Mesendoderm (in vitro differentiated cells): ENCODE data around the gene PIAS4.
A peak's percentile ranks its signal among the peaks of the same experiment; 100 is the strongest.

Source experiments
- DNase-seq: peaks from one replicate; pipeline ENCODE4 v3.0.0; 2013
- H2AK5ac ChIP-seq: 2 replicates; pipeline ENCODE4 v1.6.1; 2013; ENCODE audit warnings: low read length, inconsistent platforms
- H2BK120ac ChIP-seq: 2 replicates; pipeline ENCODE4 v1.6.1; 2013; ENCODE audit warnings: low read depth, mild to moderate bottlenecking, low read length, moderate library complexity, mixed read lengths
- H2BK15ac ChIP-seq: replicated peaks from 2 replicates; pipeline ENCODE4 v1.6.1; 2013; ENCODE audit warnings: low read depth, mild to moderate bottlenecking, moderate library complexity
- H2BK5ac ChIP-seq: 2 replicates; pipeline ENCODE4 v1.6.1; 2013; ENCODE audit warnings: low read length, inconsistent platforms
- H3K18ac ChIP-seq: 2 replicates; pipeline ENCODE4 v1.6.1; 2013; ENCODE audit warnings: mild to moderate bottlenecking, low read length, mixed read lengths
- H3K23ac ChIP-seq: one replicate; pipeline ENCODE4 v1.6.1; 2013; ENCODE audit warnings: low read length
- H3K27ac ChIP-seq: 2 replicates; pipeline ENCODE4 v1.5.1; 2013; ENCODE audit warnings: low read depth, mild to moderate bottlenecking, inconsistent platforms, low read length, moderate library complexity
- H3K27me3 ChIP-seq: 2 replicates; pipeline ENCODE4 v1.6.1; 2013; ENCODE audit warnings: low read length, control low read depth, mild to moderate bottlenecking, inconsistent platforms; ENCODE audit not compliant: insufficient read depth, poor library complexity
- H3K36me3 ChIP-seq: 2 replicates; pipeline ENCODE4 v1.6.1; 2013; ENCODE audit warnings: low read length, inconsistent platforms; ENCODE audit not compliant: control insufficient read depth, insufficient read depth
- H3K4ac ChIP-seq: one replicate; pipeline ENCODE4 v1.6.1; 2013; ENCODE audit warnings: low read depth, mild to moderate bottlenecking, low read length, moderate library complexity
- H3K4me1 ChIP-seq: 2 replicates; pipeline ENCODE4 v1.6.1; 2013; ENCODE audit warnings: low read depth, low read length, inconsistent platforms; ENCODE audit not compliant: control insufficient read depth
- H3K4me2 ChIP-seq: 2 replicates; pipeline ENCODE4 v1.6.1; 2013; ENCODE audit warnings: low read length
- H3K4me3 ChIP-seq: 2 replicates; pipeline ENCODE4 v1.5.1; 2013; ENCODE audit warnings: mild to moderate bottlenecking, low read length
- H3K56ac ChIP-seq: one replicate; pipeline ENCODE4 v1.6.1; 2013; ENCODE audit warnings: low read length
- H3K79me1 ChIP-seq: 2 replicates; pipeline ENCODE4 v1.6.1; 2013; ENCODE audit warnings: low read length, inconsistent platforms
- H3K79me2 ChIP-seq: 2 replicates; pipeline ENCODE4 v1.6.1; 2013; ENCODE audit warnings: mild to moderate bottlenecking, low read length; ENCODE audit not compliant: control insufficient read depth, insufficient read depth
- H3K9ac ChIP-seq: 2 replicates; pipeline ENCODE4 v1.6.1; 2013; ENCODE audit warnings: low read length, inconsistent platforms
- H4K5ac ChIP-seq: one replicate; pipeline ENCODE4 v1.6.1; 2013; ENCODE audit warnings: low read length
- H4K8ac ChIP-seq: one replicate; pipeline ENCODE4 v1.6.1; 2013; ENCODE audit warnings: low read depth, mild to moderate bottlenecking, control low read depth, low read length, moderate library complexity
- WGBS: extraction: QIAGEN DNeasy Blood & Tissue Kit; methylation state at CpG from one replicate; pipeline ENCODE4 v1.1.7; 2013; ENCODE audit warnings: low lambda C conversion rate, missing lambda C conversion rate; ENCODE audit not compliant: insufficient coverage; ENCODE audit errors: extremely low coverage; 5-methylcytosine and 5-hydroxymethylcytosine counted together

Gene PIAS4

DNA sequence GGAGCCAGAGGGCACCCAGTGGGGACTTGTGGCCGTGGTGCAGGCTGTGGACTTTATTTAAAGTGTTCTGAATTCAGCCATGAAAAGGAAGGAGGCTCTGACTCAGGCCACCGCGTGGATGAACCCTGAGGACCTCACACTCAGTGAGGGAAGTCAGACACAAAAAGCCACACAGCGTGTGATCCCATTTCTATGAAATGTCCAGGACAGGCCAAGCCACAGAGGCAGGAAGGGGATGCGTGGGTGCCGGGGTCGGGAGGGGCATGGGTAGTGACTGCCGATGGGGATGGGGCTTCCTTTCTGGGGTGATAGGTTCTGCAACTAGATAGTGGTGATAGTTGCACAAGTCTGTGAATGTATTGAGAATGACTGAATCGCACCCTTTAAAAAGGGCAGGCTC lies 67.8 kb downstream of the PIAS4 start:
- no peak for DNase-seq
- no peaks in the 10 kb centered on the region for H3K27me3 ChIP-seq
- no peak overlapping the region for H2BK120ac ChIP-seq
- H3K4me1 ChIP-seq, result peaks cover 2% of the 10 kb centered on the region
- no peak overlapping the region for H3K27ac ChIP-seq
- no peak overlapping the region for H2AK5ac ChIP-seq
- H3K79me1 ChIP-seq, result no peaks in the 10 kb centered on the region
- no peaks in the 10 kb centered on the region for H3K36me3 ChIP-seq
- H2BK15ac ChIP-seq, result no peak overlapping the region
- no peak overlapping the region for H3K9ac ChIP-seq
- no peak overlapping the region for H4K8ac ChIP-seq
- no peak overlapping the region for H3K18ac ChIP-seq
- H3K56ac ChIP-seq, result no peak overlapping the region
- H3K23ac ChIP-seq, result no peak overlapping the region
- no peak overlapping the region for H4K5ac ChIP-seq
- H3K4me2 ChIP-seq, result no peak overlapping the region
- no peak overlapping the region for H3K4me3 ChIP-seq
- H3K4ac ChIP-seq, result no peak overlapping the region
- no CpG with 5 or more reads among the region's 9 CpGs for WGBS
- no peak overlapping the region for H2BK5ac ChIP-seq
- H3K79me2 ChIP-seq, result no peaks in the 10 kb centered on the region

DNA sequence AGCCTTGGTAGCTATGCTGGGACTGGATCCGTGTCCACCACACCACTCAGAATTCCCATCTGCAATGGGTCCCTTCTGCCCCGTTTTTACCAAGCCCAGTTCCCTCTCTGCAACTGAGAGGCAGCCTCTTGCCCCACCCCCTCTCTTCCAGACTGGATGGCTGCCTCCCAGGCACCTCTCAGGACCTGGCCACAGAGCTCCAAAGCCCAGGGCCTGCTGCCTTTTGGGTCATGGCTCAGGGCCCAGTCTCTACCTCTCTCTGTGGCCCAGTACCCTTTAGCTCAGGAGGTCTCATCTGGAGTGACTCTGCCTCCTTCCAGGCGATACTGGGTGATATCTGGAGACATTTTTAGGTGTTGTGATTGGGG lies 69.5 kb downstream of the PIAS4 start:
- H3K4me2 ChIP-seq, result no peak overlapping the region
- H3K23ac ChIP-seq, result no peak overlapping the region
- H3K4me3 ChIP-seq, result no peak overlapping the region
- no peak overlapping the region for H4K8ac ChIP-seq
- DNase-seq, result no peak
- peaks cover 2% of the 10 kb centered on the region for H3K4me1 ChIP-seq
- no peaks in the 10 kb centered on the region for H3K79me1 ChIP-seq
- H3K79me2 ChIP-seq, result no peaks in the 10 kb centered on the region
- no peak overlapping the region for H2BK5ac ChIP-seq
- no peak overlapping the region for H2BK120ac ChIP-seq
- no peak overlapping the region for H3K4ac ChIP-seq
- WGBS, result no CpG with 5 or more reads among the region's 3 CpGs
- H4K5ac ChIP-seq, result no peak overlapping the region
- no peaks in the 10 kb centered on the region for H3K36me3 ChIP-seq
- H3K56ac ChIP-seq, result peak overlapping the region; percentile 28
- no peak overlapping the region for H2AK5ac ChIP-seq
- H3K9ac ChIP-seq, result peak overlapping the region; percentile 16
- no peak overlapping the region for H3K18ac ChIP-seq
- H3K27ac ChIP-seq, result no peak overlapping the region
- H2BK15ac ChIP-seq, result no peak overlapping the region
- H3K27me3 ChIP-seq, result no peaks in the 10 kb centered on the region

DNA sequence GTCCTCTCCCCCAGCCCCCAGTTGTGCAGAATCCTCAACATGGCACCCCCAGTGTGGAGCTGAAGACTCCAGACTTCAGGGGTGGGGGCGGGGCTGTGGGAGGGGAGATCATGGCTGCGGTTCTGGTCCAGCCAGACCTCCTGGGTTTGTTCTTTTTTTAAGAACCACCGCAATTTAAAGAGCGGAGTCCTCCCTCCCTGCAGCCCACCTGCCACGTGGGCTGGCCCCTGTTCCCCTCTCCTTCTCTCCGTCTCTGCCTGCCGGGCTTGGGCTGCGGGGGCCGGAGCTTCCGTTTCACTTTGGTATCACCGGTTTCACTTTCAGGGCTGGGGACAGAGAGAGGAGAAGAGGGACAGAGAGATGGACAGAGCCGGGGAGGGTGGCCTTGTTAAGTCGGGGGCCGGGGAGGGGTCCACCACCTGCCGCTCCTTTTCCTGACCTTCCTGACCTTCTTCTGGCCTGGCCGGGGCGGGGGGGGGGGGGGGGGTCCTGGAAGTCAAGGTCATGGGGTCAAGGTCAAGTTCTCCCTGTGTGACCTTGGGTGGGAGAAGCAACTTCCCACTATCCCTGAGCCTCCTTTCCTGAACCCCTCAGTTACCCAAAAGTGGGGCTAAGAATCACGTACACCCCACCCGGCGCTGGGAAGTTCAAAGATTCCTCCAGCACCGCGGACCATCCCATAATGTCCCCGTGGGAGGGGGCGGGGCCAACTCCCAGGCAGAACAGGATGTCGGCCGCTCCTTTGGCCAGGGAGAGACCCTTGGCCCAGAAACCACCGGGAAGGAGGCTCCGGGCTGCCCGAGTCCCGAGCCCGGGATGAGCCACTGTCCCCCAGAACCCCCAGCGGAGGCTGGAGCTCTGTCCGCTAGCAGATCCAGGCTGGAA lies 70.5 kb downstream of the PIAS4 start:
- H2AK5ac ChIP-seq, result no peak overlapping the region
- H3K27me3 ChIP-seq, result no peaks in the 10 kb centered on the region
- no peak overlapping the region for H3K18ac ChIP-seq
- no peak overlapping the region for H3K27ac ChIP-seq
- peaks cover 2% of the 10 kb centered on the region for H3K4me1 ChIP-seq
- peak overlapping the region; percentile 5 for H3K4ac ChIP-seq
- no peak overlapping the region for H3K4me2 ChIP-seq
- no peak overlapping the region for H3K9ac ChIP-seq
- H2BK120ac ChIP-seq, result no peak overlapping the region
- DNase-seq, result peak; percentile 39
- no CpG with 5 or more reads among the region's 33 CpGs for WGBS
- no peak overlapping the region for H3K23ac ChIP-seq
- no peaks in the 10 kb centered on the region for H3K79me1 ChIP-seq
- H3K79me2 ChIP-seq, result no peaks in the 10 kb centered on the region
- no peak overlapping the region for H4K5ac ChIP-seq
- H2BK5ac ChIP-seq, result no peak overlapping the region
- H3K36me3 ChIP-seq, result no peaks in the 10 kb centered on the region
- H2BK15ac ChIP-seq, result peak overlapping the region; percentile 14
- H4K8ac ChIP-seq, result no peak overlapping the region
- peak overlapping the region; percentile 36 for H3K56ac ChIP-seq
- H3K4me3 ChIP-seq, result no peak overlapping the region

DNA sequence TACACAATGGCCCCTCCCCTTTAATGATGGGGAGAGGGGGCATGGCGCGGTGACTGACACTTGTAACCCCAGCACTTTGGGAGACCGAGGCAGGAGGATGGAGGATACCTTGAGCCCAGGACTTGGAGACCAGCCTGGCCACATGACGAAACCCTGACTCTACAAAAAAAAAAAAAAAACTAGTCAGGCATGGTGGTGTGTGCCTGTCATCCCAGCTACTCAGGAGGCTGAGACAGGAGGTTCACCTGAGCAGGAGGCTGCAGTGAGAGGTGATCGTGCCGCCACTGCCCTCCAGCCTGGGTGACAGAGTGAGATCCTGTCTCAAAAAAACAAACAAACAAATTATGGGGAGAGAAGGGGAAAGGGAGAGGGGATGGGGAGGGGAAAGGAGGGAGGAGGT lies 72.9 kb downstream of the PIAS4 start:
- Histone ChIP-seq H3K4ac (no peak overlapping the region), H3K4me2 (no peak overlapping the region), H3K4me1 (peaks cover 2% of the 10 kb centered on the region), H3K9ac (no peak overlapping the region), H2BK5ac (no peak overlapping the region), H3K27me3 (no peaks in the 10 kb centered on the region), H3K18ac (no peak overlapping the region), H2BK15ac (no peak overlapping the region), H3K56ac (no peak overlapping the region), H4K5ac (no peak overlapping the region), H3K23ac (no peak overlapping the region), H2BK120ac (no peak overlapping the region), H2AK5ac (no peak overlapping the region), H3K79me1 (no peaks in the 10 kb centered on the region), H3K27ac (no peak overlapping the region), H3K4me3 (no peak overlapping the region), H3K36me3 (no peaks in the 10 kb centered on the region), H4K8ac (no peak overlapping the region), H3K79me2 (no peaks in the 10 kb centered on the region)
- DNase-seq, result no peak
- no CpG with 5 or more reads among the region's 6 CpGs for WGBS

DNA sequence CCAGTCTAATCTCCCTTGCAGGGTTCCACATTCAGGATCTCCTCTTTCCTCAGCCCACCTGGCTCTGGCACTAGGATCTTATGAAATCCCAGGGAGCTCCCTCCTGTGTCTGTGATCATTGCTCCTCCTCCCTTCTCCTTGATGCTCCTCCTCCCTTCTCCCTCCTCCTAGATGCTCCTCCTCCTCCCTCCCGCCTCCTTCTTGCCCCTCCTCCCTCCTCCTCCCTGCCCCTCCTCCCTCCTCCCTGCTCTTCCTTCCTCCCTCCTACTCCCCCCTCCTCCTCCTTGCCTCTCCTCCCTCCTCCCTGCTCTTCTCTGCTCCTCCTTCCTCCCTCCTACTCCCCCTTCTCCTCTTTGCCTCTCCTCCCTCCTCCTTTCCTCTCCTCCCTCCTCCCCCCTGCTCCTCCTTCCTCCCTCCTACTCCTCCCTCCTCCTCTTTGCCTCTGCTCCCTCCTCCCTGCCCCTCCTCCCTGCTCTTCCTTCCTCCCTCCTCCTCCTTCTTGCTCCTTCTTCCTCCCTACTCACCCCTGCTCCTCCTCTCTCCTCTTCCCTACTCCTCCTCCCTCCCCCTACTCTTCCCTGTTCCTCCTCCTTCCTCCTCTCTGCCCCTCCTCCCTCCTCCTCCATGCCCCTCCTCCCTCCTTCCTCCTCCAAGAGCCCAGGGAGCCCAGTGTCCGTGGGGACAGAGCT lies 74.0 kb downstream of the PIAS4 start:
- H3K79me2 ChIP-seq, result no peaks in the 10 kb centered on the region
- no peak overlapping the region for H4K5ac ChIP-seq
- no peak overlapping the region for H2BK5ac ChIP-seq
- H2BK120ac ChIP-seq, result no peak overlapping the region
- no peak overlapping the region for H2BK15ac ChIP-seq
- no peak overlapping the region for H2AK5ac ChIP-seq
- H3K27ac ChIP-seq, result no peak overlapping the region
- H3K4me1 ChIP-seq, result peaks cover 2% of the 10 kb centered on the region
- no peaks in the 10 kb centered on the region for H3K27me3 ChIP-seq
- H3K36me3 ChIP-seq, result no peaks in the 10 kb centered on the region
- H3K9ac ChIP-seq, result no peak overlapping the region
- WGBS, result no CpG with 5 or more reads among the region's 2 CpGs
- no peak overlapping the region for H3K23ac ChIP-seq
- H3K56ac ChIP-seq, result no peak overlapping the region
- H3K18ac ChIP-seq, result no peak overlapping the region
- no peak overlapping the region for H3K4me3 ChIP-seq
- H3K79me1 ChIP-seq, result no peaks in the 10 kb centered on the region
- H3K4ac ChIP-seq, result no peak overlapping the region
- H4K8ac ChIP-seq, result no peak overlapping the region
- H3K4me2 ChIP-seq, result no peak overlapping the region
- DNase-seq, result peak; percentile 44
